GM23338 (cell line): ENCODE measurements around the gene NELFB. TPM values are rescaled to one million over a fixed set of nuclear protein-coding genes. Genes with fewer than 3 reads are reported as not detected.

ENCODE experiments used
- ATAC-seq: fragments of 200-7000 bp; cut with Tn5 transposase; 3 replicates; pipeline ENCODE4 v1.9.1; 2020
- DNase-seq: peaks from one replicate; pipeline ENCODE4 v3.0.0-alpha.2; 2015; ENCODE audit warnings: low spot score
- H2AFZ ChIP-seq: fragments of 200-600 bp; sonication (generic); 2 replicates; pipeline ENCODE4 v1.8.0; 2016; ENCODE audit warnings: antibody characterized with exemption, mild to moderate bottlenecking, moderate library complexity
- H3F3A ChIP-seq: fragments of 200-600 bp; sonication (generic); replicated peaks from 2 replicates; pipeline ENCODE4 v1.8.0; 2017; ENCODE audit warnings: antibody characterized with exemption, mixed run types, low read depth
- H3K27ac ChIP-seq: fragments of 200-600 bp; sonication (generic); 2 replicates; pipeline ENCODE4 v1.6.1; 2016; ENCODE audit warnings: low read depth
- H3K27me3 ChIP-seq: fragments of 200-600 bp; sonication (generic); 2 replicates; pipeline ENCODE4 v1.8.0; 2016; ENCODE audit warnings: mild to moderate bottlenecking, mixed run types, moderate library complexity; ENCODE audit not compliant: insufficient read depth
- H3K36me3 ChIP-seq: fragments of 200-600 bp; sonication (generic); 2 replicates; pipeline ENCODE4 v1.8.0; 2016; ENCODE audit warnings: mild to moderate bottlenecking; ENCODE audit not compliant: insufficient read depth
- H3K4me1 ChIP-seq: fragments of 200-600 bp; sonication (generic); 2 replicates; pipeline ENCODE4 v1.8.0; 2016; ENCODE audit warnings: mild to moderate bottlenecking, moderate library complexity; ENCODE audit not compliant: insufficient read depth
- H3K4me2 ChIP-seq: fragments of 200-600 bp; sonication (generic); 2 replicates; pipeline ENCODE4 v1.7.1; 2017; ENCODE audit warnings: mixed run types
- H3K4me3 ChIP-seq: fragments of 200-600 bp; sonication (generic); 2 replicates; pipeline ENCODE4 v1.6.1; 2016; ENCODE audit warnings: mixed run types
- H3K79me2 ChIP-seq: fragments of 200-600 bp; sonication (generic); replicated peaks from 2 replicates; pipeline ENCODE4 v1.8.0; 2017; ENCODE audit warnings: mild to moderate bottlenecking; ENCODE audit not compliant: insufficient read depth
- H3K9me2 ChIP-seq: fragments of 200-600 bp; sonication (generic); 2 replicates; pipeline ENCODE4 v1.8.0; 2017; ENCODE audit not compliant: insufficient read depth
- H4K20me1 ChIP-seq: fragments of 200-600 bp; sonication (generic); replicated peaks from 2 replicates; pipeline ENCODE4 v1.8.0; 2017; ENCODE audit warnings: mild to moderate bottlenecking; ENCODE audit not compliant: insufficient read depth
- H3K27ac Mint-ChIP-seq: 2 replicates; pipeline ENCODE4 v1.8.0; 2020; ENCODE audit warnings: inconsistent platforms, mild to moderate bottlenecking, moderate library complexity, mixed read lengths
- H3K27me3 Mint-ChIP-seq: 3 replicates; pipeline ENCODE4 v1.8.0; 2022; ENCODE audit warnings: low read depth, mild to moderate bottlenecking, moderate library complexity, mixed read lengths, inconsistent platforms; ENCODE audit not compliant: insufficient read depth, poor library complexity
- H3K36me3 Mint-ChIP-seq: 3 replicates; pipeline ENCODE4 v1.8.0; 2021; ENCODE audit warnings: low read depth, mild to moderate bottlenecking, inconsistent platforms, moderate library complexity, mixed read lengths
- H3K4me1 Mint-ChIP-seq: 3 replicates; pipeline ENCODE4 v1.8.0; 2020; ENCODE audit warnings: mild to moderate bottlenecking, inconsistent platforms, mixed read lengths
- H3K4me3 Mint-ChIP-seq: 3 replicates; pipeline ENCODE4 v1.8.0; 2021; ENCODE audit warnings: moderate library complexity, mild to moderate bottlenecking, inconsistent platforms, mixed read lengths
- H3K9me3 Mint-ChIP-seq: 3 replicates; pipeline ENCODE4 v1.8.0; 2020; ENCODE audit warnings: moderate library complexity, mild to moderate bottlenecking, inconsistent platforms, mixed read lengths
- CREB1 ChIP-seq: fragments of 250-450 bp; sonication (Bioruptor Pico); IDR thresholded peaks from 2 replicates; pipeline ENCODE4 v1.5.0; 2020; ENCODE audit warnings: low read depth, mild to moderate bottlenecking, moderate library complexity
- CTCF ChIP-seq, 2 experiments: fragments of 200-600 bp in 1 of 2; sonication (generic) in 1 of 2; conservative IDR thresholded peaks; 2 replicates each; pipeline versions ENCODE4 v1.5.1 to v1.6.1; 2016 to 2017; ENCODE audit warnings: antibody characterized with exemption in 2 of 2, low read depth in 2 of 2, mild to moderate bottlenecking in 2 of 2, moderate library complexity in 1 of 2
- ETS1 ChIP-seq: IDR thresholded peaks from 2 replicates; pipeline ENCODE4 v1.6.1; 2016; ENCODE audit warnings: antibody characterized with exemption
- EZH2 ChIP-seq: fragments of 200-600 bp; sonication (generic); IDR thresholded peaks from one replicate; pipeline ENCODE4 v1.8.0; 2017; ENCODE audit warnings: antibody characterized with exemption, mild to moderate bottlenecking, low read depth; ENCODE audit not compliant: unreplicated experiment
- NANOG ChIP-seq: IDR thresholded peaks from 2 replicates; pipeline ENCODE4 v1.6.1; 2016; ENCODE audit warnings: antibody characterized with exemption, borderline replicate concordance
- POLR2AphosphoS5 ChIP-seq: IDR thresholded peaks from 2 replicates; pipeline ENCODE4 v1.6.1; 2016; ENCODE audit warnings: antibody characterized with exemption, low read depth
- REST ChIP-seq: IDR thresholded peaks from one replicate; pipeline ENCODE4 v1.6.1; 2018; ENCODE audit warnings: antibody characterized with exemption; ENCODE audit not compliant: unreplicated experiment
- STAT1 ChIP-seq: IDR thresholded peaks from one replicate; pipeline ENCODE4 v1.6.1; 2016; ENCODE audit warnings: antibody characterized with exemption; ENCODE audit not compliant: unreplicated experiment
- ZNF114 ChIP-seq: fragments of 250-450 bp; sonication (Bioruptor Pico); IDR thresholded peaks from 2 replicates; pipeline ENCODE4 v1.5.0; 2020; ENCODE audit warnings: mild to moderate bottlenecking, moderate library complexity
- ZNF462 ChIP-seq: fragments of 250-450 bp; sonication (Bioruptor Pico); IDR thresholded peaks from 2 replicates; pipeline ENCODE4 v1.5.0; 2020; ENCODE audit warnings: mild to moderate bottlenecking, moderate library complexity
- polyA plus RNA-seq: library from polyadenylated mRNA; unstranded; fragments of >200 nt; fragmentation: Nextera tagmentation; extraction: Ambion mirVana; gene quantifications from 2 replicates; pipeline ENCODE4 v1.2.1, GENCODE V29; 2016
- total RNA-seq: library from RNA; depleted of rRNA; stranded (reverse); fragments of >200 nt; shearing (Covaris generic); gene quantifications from 2 replicates; pipeline ENCODE4 v1.2.3, GENCODE V29; 2014

NELFB gene
- total and polyA plus RNA-seq, 2 experiments from 2014 or later: 30.0 to 97.3 TPM

- no peak for TF ChIP-seq REST
- no peak for TF ChIP-seq EZH2
- TF ChIP-seq CREB1 (CRISPR knock-in tag): no peak
- no peak for TF ChIP-seq NANOG
These were observed 39.7 kb upstream of the NELFB start (continued) for GRCh38 chr9:137215196-137215986.

- Mint-ChIP-seq H3K27me3 (no peaks in the 10 kb centered on the region), H3K9me3 (no peaks in the 10 kb centered on the region), H3K4me1 (peaks cover 7% of the 10 kb centered on the region; the same call in 2 of the 3 replicates), H3K4me3 (no peak overlapping the region), H3K36me3 (no peaks in the 10 kb centered on the region; the same call in 1 of the 3 replicates), H3K27ac (no peak overlapping the region)
- ATAC-seq (no peak), DNase-seq (no peak)
- no peak overlapping the region for H3K27ac ChIP-seq
- no peak overlapping the region for H3K4me3 ChIP-seq
- H4K20me1 ChIP-seq: no peaks in the 10 kb centered on the region; the same call in 1 of the 2 replicates
- H3K36me3 ChIP-seq: no peaks in the 10 kb centered on the region
- H2AFZ ChIP-seq: no peak overlapping the region
- no peak overlapping the region for H3K4me2 ChIP-seq
- H3K4me1 ChIP-seq: 0 out of 2 replicates have a peak, but pooled peaks cover 3% of the 10 kb centered on the region
- H3K9me2 ChIP-seq: no peaks in the 10 kb centered on the region
- H3K79me2 ChIP-seq: no peaks in the 10 kb centered on the region
- 0 out of 2 replicates have a peak, but pooled peaks cover 3% of the 10 kb centered on the region for H3F3A ChIP-seq
- no peaks in the 10 kb centered on the region for H3K27me3 ChIP-seq
- TF ChIP-seq ZNF462 (CRISPR knock-in tag) (no peak), STAT1 (no peak), CTCF (conservative IDR thresholded peaks at IDR 0.05; ENCODE audit: low read depth in 2 of 2) (no peak), NANOG (no peak), ETS1 (no peak), POLR2AphosphoS5 (no peak), ZNF114 (CRISPR knock-in tag) (no peak), CREB1 (CRISPR knock-in tag) (no peak)
These were observed 38.8 kb upstream of the NELFB start for GRCh38 chr9:137216188-137216965.
